Cardiac muscle cell (in vitro differentiated cells and primary cell): ENCODE measurements around the gene TMEM267. TPM values are rescaled to one million over a fixed set of nuclear protein-coding genes. Genes with fewer than 3 reads are reported as not detected.

Source experiments
- DNase-seq, 2 donors: peaks; one replicate each; pipeline versions ENCODE4 v3.0.0 to v3.0.0-alpha.2; 2010 to 2017; ENCODE audit warnings: low read depth in 1 of 2, low spot score in 1 of 2
- H3K27ac ChIP-seq: fragments of 200-600 bp; sonication (generic); 2 replicates; pipeline ENCODE4 v1.5.1; 2016
- H3K27me3 ChIP-seq: fragments of 200-600 bp; sonication (generic); 2 replicates; pipeline ENCODE4 v1.6.0; 2016; ENCODE audit warnings: control low read depth
- H3K36me3 ChIP-seq: fragments of 200-600 bp; sonication (generic); 2 replicates; pipeline ENCODE4 v1.5.1; 2016; ENCODE audit warnings: control low read depth
- H3K4me1 ChIP-seq: fragments of 200-600 bp; sonication (generic); 2 replicates; pipeline ENCODE4 v1.8.1; 2017; ENCODE audit warnings: low read depth, mild to moderate bottlenecking, mixed run types
- H3K4me3 ChIP-seq: fragments of 200-600 bp; sonication (generic); 2 replicates; pipeline ENCODE4 v1.5.1; 2016; ENCODE audit warnings: mild to moderate bottlenecking
- H3K9me3 ChIP-seq: fragments of 200-600 bp; sonication (generic); 2 replicates; pipeline ENCODE4 v1.5.1; 2017; ENCODE audit warnings: low read depth, mild to moderate bottlenecking, control low read depth
- polyA plus RNA-seq: library from polyadenylated mRNA; unstranded; fragments of >200 nt; fragmentation: Nextera tagmentation; extraction: Ambion mirVana; gene quantifications from 2 replicates; pipeline ENCODE4 v1.2.1, GENCODE V29; 2016
- total RNA-seq: library from RNA; depleted of rRNA; stranded (reverse); fragments of >200 nt; gene quantifications from 2 replicates; pipeline ENCODE4 v1.2.3, GENCODE V29; 2016
- TF ChIP-seq, protein P1 (sequence below): IDR thresholded peaks from 2 replicates; pipeline ENCODE4 v1.5.1; 2012; ENCODE audit warnings: low read depth, mild to moderate bottlenecking, low read length

TMEM267 gene
- total and polyA plus RNA-seq, 2 experiments from 2014 or later = 3.1 to 8.8 TPM

DNA sequence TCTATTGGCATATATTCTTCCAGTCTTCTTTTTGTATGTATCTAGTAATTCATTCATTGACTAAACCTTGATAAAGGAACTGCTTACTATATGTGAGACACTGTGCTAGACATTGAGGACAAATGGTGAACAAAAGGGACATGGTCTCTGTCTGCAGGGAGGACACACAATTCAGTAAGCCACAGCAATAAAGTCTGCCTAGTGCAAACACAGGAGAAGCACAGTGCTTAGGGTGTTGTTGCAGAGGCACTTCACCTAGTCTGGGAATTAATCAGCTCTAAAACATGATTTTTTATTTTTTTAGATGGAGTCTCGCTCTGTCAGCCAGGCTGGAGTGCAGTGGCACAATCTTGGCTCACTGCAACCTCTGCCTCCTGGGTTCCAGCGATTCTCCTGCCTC lies 65.1 kb downstream of the TMEM267 start:
- no peak overlapping the region for H3K27ac ChIP-seq
- no peaks in the 10 kb centered on the region for H3K4me1 ChIP-seq
- no peak overlapping the region for H3K4me3 ChIP-seq
- no peaks in the 10 kb centered on the region for H3K9me3 ChIP-seq
- no peaks in the 10 kb centered on the region for H3K27me3 ChIP-seq
- TF ChIP-seq, protein P1, sequence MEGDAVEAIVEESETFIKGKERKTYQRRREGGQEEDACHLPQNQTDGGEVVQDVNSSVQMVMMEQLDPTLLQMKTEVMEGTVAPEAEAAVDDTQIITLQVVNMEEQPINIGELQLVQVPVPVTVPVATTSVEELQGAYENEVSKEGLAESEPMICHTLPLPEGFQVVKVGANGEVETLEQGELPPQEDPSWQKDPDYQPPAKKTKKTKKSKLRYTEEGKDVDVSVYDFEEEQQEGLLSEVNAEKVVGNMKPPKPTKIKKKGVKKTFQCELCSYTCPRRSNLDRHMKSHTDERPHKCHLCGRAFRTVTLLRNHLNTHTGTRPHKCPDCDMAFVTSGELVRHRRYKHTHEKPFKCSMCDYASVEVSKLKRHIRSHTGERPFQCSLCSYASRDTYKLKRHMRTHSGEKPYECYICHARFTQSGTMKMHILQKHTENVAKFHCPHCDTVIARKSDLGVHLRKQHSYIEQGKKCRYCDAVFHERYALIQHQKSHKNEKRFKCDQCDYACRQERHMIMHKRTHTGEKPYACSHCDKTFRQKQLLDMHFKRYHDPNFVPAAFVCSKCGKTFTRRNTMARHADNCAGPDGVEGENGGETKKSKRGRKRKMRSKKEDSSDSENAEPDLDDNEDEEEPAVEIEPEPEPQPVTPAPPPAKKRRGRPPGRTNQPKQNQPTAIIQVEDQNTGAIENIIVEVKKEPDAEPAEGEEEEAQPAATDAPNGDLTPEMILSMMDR = no peak
- no peak for DNase-seq
- no peaks in the 10 kb centered on the region for H3K36me3 ChIP-seq

DNA sequence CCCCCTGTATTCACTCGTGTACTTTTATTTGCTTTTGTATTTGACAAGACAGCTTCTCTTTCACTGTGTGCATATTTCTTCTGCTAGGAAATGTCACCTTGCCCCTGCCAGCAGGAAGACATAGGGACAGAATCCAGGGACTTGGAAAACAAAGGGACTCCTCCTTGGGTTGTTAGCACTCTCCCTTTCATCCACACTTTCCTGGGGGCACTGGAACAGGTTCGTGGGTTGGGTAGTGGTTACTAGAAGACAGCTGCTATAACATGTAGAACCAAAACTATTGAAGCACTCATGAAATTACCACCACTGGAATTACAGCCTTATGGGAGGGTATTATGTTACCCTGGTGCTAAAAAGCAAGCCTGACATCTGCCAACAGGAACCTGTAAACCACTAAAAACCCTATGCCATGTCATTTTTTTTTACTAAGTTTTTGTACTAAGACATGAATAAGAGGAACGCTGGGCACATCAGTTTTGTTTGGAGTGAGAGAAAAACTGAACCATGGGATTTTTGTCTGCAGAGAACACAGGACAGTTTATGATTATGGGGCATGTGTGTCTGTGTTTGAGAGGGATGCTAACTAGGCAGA lies 66.8 kb downstream of the TMEM267 start:
- Histone ChIP-seq H3K36me3 (no peaks in the 10 kb centered on the region), H3K4me3 (no peak overlapping the region), H3K27me3 (no peaks in the 10 kb centered on the region), H3K27ac (no peak overlapping the region), H3K9me3 (no peaks in the 10 kb centered on the region), H3K4me1 (no peaks in the 10 kb centered on the region)
- TF ChIP-seq, protein P1 = no peak
- no peak for DNase-seq

DNA sequence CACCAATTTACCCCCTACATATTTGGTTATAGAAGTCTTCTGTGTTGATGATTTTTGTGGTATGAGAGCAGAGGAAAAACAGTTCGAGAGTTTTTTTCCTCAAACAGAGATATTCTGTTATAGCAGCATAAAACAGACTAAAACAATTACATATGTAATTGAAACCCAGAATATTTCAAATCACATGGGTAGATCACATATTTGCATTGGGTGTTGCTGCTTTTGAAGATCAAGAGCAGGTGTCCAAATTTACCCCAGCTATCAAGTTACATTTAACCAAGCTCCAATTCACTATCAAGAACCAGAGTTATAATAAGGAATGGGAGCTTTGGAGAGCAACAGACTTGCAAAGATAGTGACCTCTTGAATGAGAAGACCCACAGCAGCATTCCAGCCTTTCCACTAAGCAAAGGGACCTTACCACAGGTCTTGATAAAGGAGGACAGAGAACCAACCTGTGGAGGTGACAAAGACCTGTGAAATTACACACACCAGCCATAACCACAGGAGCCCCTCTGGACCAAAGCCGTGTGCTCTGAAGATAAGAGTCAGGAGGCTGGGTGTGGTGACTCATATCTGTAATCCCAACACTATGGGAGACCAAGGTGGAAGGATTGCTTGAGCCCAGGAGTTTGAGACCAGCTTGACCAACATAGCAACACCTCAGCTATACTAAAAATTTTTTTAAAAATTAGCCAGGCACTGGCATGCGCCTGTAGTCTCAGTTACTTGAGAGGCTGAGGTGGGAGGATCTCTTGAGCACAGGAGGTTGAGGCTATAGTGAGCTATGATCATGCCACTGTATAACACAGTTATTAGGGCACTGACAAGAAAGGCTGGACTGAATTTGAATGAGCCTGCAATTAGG lies 67.5 kb downstream of the TMEM267 start:
- no peak for DNase-seq

DNA sequence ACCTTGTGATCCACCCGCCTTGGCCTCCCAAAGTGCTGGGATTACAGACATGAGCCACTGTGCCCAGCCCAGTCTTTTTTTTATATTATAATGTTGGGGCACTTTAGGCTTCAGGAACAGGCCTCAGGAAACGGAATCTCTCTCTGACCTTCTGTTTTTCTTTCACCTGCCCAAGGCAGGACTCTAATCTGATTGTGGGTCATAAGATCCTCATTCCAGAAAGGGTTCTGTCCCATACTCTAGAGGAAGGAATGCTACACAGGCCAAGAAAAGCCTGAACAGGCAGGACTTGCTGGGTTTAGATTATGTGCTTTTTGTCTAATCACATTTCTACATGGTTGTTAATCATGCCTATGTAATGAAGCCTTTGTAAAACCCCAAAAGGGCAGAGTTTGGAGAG lies 69.7 kb downstream of the TMEM267 start:
- no peak overlapping the region for H3K4me3 ChIP-seq
- no peaks in the 10 kb centered on the region for H3K4me1 ChIP-seq
- DNase-seq = no peak
- H3K9me3 ChIP-seq = no peaks in the 10 kb centered on the region
- H3K27ac ChIP-seq = no peak overlapping the region
- no peaks in the 10 kb centered on the region for H3K36me3 ChIP-seq
- H3K27me3 ChIP-seq = no peaks in the 10 kb centered on the region
- TF ChIP-seq, protein P1 = no peak

More for the DNA sequence above, 67.5 kb downstream of the TMEM267 start:
- H3K4me1 ChIP-seq = no peaks in the 10 kb centered on the region
- H3K4me3 ChIP-seq = no peak overlapping the region
- no peak overlapping the region for H3K27ac ChIP-seq
- no peaks in the 10 kb centered on the region for H3K9me3 ChIP-seq
- TF ChIP-seq, protein P1 = no peak
- no peaks in the 10 kb centered on the region for H3K27me3 ChIP-seq
- H3K36me3 ChIP-seq = no peaks in the 10 kb centered on the region

DNA sequence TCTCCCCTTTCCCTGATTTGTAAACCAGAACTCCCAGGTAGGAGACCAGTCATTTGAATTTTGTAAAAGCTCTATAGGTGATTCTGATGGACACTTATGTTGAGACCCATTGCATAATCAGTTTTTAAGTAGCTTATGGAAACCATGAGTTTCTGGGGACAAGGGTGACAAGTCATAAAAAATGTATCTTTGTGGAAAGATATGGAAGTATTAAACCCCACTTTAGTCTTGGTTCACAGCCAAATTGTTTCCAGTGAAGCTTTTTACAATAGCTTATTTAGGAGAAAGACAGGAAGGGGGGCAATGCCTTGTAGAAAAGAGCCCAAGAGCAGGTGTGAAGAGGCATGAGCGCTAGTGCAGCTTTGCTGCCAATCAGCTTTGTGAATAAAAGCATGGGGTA lies 71.0 kb downstream of the TMEM267 start:
- Histone ChIP-seq H3K4me1 (no peaks in the 10 kb centered on the region), H3K9me3 (no peaks in the 10 kb centered on the region), H3K4me3 (no peak overlapping the region), H3K36me3 (no peaks in the 10 kb centered on the region), H3K27ac (no peak overlapping the region), H3K27me3 (no peaks in the 10 kb centered on the region)
- TF ChIP-seq, protein P1 = no peak
- no peak for DNase-seq
